Measurements from ENCODE around the gene RAD51B.

- TF ChIP-seq, protein P1, sequence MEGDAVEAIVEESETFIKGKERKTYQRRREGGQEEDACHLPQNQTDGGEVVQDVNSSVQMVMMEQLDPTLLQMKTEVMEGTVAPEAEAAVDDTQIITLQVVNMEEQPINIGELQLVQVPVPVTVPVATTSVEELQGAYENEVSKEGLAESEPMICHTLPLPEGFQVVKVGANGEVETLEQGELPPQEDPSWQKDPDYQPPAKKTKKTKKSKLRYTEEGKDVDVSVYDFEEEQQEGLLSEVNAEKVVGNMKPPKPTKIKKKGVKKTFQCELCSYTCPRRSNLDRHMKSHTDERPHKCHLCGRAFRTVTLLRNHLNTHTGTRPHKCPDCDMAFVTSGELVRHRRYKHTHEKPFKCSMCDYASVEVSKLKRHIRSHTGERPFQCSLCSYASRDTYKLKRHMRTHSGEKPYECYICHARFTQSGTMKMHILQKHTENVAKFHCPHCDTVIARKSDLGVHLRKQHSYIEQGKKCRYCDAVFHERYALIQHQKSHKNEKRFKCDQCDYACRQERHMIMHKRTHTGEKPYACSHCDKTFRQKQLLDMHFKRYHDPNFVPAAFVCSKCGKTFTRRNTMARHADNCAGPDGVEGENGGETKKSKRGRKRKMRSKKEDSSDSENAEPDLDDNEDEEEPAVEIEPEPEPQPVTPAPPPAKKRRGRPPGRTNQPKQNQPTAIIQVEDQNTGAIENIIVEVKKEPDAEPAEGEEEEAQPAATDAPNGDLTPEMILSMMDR (IDR thresholded peaks at IDR 0.05) = no peak
- no peak for TF ChIP-seq POLR2A (IDR thresholded peaks at IDR 0.05)
Observed at GRCh38 chr14:68532496-68532895, 712.9 kb downstream of the RAD51B start.
